ENCODE results near the gene HLCS.

- TF ChIP-seq CTCF (IDR thresholded peaks at IDR 0.05): no peak
- TF ChIP-seq POLR2A (IDR thresholded peaks at IDR 0.05): no peak
Measured at GRCh38 chr21:36709030-36709867, 257.2 kb downstream of the HLCS start.
